ENCODE results near the gene CELF4. TPM values are rescaled to one million over a fixed set of nuclear protein-coding genes. Genes with fewer than 3 reads are reported as not detected.

The CELF4 gene
- total and polyA plus RNA-seq, 10 donors, result 0.46 to 3.5 (median 0.78) TPM

DNA sequence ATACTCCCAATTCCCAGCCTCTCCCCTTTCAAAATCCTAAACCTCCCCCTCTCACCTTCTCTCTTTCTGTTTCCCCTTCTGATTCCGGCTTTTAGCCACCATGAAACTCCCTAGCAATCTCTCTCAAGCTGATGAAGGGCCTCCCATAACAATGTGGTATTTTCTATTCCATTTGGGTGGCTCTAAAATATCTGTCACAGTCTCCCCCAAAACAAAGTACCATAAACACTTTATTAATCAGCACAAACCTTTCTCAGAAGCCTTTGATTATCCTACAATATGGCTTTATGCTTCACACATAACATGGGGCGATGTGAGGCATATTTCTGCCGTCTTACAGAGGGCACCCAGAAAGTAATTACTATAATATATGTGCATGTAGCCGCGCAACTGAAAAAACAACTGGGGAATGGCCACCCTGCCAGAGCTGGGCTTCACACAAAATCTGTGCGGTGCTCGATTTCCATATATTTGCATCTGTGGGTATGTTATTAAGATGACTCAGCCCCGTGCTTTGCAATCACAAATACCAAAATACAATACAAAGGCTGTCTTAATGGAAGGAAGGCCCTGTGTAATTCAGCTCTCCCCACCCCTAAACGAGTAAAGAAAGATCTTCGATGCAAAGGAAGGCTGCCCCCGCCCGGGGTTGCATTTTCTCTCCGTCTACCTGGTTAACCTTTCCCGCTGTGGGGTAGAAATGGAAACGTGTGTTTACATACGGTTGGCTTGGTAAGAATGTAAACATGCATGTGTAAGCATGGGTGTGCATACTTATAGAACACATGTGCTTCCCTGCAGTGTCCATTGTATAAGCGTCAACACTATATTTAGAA lies 81.4 kb downstream of the CELF4 start:
- Histone ChIP-seq H3K27me3 (replicated peaks in 1 of 7) (peaks cover 0 to 64% (median 15%) of the 10 kb centered on the region in 7 donors), H3K27ac (no peak overlapping the region), H3K4me3 (no peak overlapping the region), H3K9me3 (no peaks in the 10 kb centered on the region), H3K4me1 (peaks cover 0 to 37% (median 14%) of the 10 kb centered on the region in 6 donors), H3K36me3 (no peaks in the 10 kb centered on the region)
- no peak for TF ChIP-seq POLR2AphosphoS5 (IDR thresholded peaks at IDR 0.05)
- intact Hi-C loops (cut with DNase I; ENCODE audit: low total_unique reads), result no loop called here
- 22 to 39% (median 26%) methylated on average over 17 of the region's 17 CpGs for whole genome bisulfite sequencing, 5 donors
- no peak for DNase-seq

DNA sequence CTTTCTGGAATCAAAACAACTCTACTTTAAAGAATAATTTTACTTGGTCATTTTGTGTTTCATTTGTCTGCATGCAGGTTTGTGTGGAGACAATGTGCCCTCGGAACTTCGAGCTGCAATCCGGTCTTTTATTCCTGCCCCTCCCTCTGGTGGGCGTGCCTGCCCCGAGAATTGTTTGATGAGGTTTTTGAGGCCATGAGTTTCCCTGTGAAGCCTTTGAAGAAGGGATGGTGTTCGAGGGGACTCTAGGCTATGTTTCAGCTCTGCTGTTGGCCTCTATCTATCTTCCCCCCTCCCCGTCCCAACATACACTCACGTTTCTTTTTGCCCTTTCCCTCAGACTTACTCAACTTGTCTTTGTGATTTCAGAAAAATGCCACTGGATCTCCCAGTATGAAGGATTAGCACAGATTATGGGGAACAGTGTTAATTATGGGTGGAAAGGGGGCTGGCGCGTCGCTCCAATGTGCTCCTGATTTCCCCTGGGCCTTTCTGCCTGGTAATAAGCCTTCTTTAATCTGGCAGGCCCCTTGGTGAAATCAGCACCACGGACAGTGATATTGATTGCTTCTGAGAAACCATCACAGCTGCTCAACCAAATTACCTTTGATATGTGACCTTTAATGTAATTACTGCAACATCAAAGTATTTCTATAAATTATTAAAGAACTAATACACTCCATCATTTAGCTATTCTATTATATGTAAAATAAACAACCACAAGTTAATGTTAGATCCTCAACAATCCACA lies 82.2 kb downstream of the CELF4 start:
- no peak overlapping the region for H3K27ac ChIP-seq
- H3K36me3 ChIP-seq, result no peaks in the 10 kb centered on the region
- no peak for TF ChIP-seq CTCF (IDR thresholded peaks at IDR 0.05 in 8 of 11, conservative IDR thresholded peaks at IDR 0.05 in 3 of 11)
- no peak for TF ChIP-seq POLR2AphosphoS5 (IDR thresholded peaks at IDR 0.05)
- TF ChIP-seq POLR2A (IDR thresholded peaks at IDR 0.05), result no peak
- no peaks in the 10 kb centered on the region for H3K9me3 ChIP-seq
- no peak overlapping the region for H3K4me3 ChIP-seq
- DNase-seq, result no peak
- WGBS, 5 donors, result 37 to 55% (median 41%) methylated on average over 12 of the region's 12 CpGs
- peaks cover 0 to 57% (median 15%) of the 10 kb centered on the region in 7 donors for H3K27me3 ChIP-seq (replicated peaks in 1 of 7)
- intact Hi-C loops (cut with DNase I; ENCODE audit: low total_unique reads), result no loop called here
- H3K4me1 ChIP-seq, result peaks cover 0 to 34% (median 14%) of the 10 kb centered on the region in 6 donors

DNA sequence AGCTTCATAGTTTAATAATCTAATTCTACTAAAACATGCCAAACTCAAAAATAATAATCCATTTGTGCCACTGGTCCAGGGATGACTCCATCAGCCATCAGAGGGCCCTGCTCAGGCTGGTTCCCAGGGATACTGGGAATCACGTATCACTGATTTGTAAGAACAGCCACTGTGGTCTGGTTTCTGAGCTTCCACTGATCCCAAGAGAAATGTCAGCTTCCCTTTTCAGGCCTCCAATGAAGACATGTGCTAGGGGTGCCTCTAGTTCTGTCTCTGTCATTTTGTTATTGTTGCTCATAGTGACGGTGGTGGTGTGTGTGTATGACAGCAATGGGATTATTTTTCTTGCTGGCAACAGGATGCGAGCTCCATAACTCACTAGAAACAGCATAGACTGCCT lies 83.2 kb downstream of the CELF4 start:
- Histone ChIP-seq H3K27ac (no peak overlapping the region), H3K27me3 (replicated peaks in 1 of 7) (peaks cover 0 to 55% (median 15%) of the 10 kb centered on the region in 7 donors), H3K36me3 (no peaks in the 10 kb centered on the region), H3K4me3 (no peak overlapping the region), H3K4me1 (peaks cover 0 to 24% (median 13%) of the 10 kb centered on the region in 6 donors), H3K9me3 (no peaks in the 10 kb centered on the region)
- no peak for DNase-seq
- intact Hi-C loops (cut with DNase I; ENCODE audit: low total_unique reads), result no loop called here
- TF ChIP-seq POLR2A (IDR thresholded peaks at IDR 0.05) (no peak), POLR2AphosphoS5 (IDR thresholded peaks at IDR 0.05) (no peak)
- 42 to 54% (median 53%) methylated on average over 3 of the region's 3 CpGs for WGBS, 5 donors

DNA sequence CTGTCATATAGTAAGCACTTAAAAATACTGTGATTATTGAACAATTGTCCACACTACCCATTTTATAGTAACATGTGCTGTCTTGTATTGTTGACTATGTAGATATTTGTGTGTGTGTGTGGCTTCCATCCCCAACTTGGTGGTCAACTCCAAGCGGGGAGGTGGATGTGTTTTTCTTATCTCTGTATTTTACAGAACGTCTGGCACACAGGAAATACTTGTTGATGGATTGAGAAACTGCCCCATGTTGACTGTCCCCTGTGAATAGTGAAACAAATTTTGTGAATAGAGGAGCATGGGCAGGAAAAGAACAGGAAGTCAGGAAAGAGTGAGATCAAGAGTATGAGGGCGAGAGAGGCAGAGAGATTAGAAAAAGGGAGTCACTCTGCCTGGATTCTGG lies 83.6 kb downstream of the CELF4 start:
- TF ChIP-seq CTCF (IDR thresholded peaks at IDR 0.05 in 8 of 11, conservative IDR thresholded peaks at IDR 0.05 in 3 of 11), result no peak
- no peak for TF ChIP-seq POLR2AphosphoS5 (IDR thresholded peaks at IDR 0.05)
- no peak for TF ChIP-seq POLR2A (IDR thresholded peaks at IDR 0.05)
- Histone ChIP-seq H3K36me3 (no peaks in the 10 kb centered on the region), H3K4me3 (no peak overlapping the region), H3K9me3 (no peaks in the 10 kb centered on the region), H3K27me3 (replicated peaks in 1 of 7) (peaks cover 0 to 50% (median 15%) of the 10 kb centered on the region in 7 donors), H3K27ac (no peak overlapping the region), H3K4me1 (peaks cover 0 to 20% (median 10%) of the 10 kb centered on the region in 6 donors)
- intact Hi-C loops (cut with DNase I; ENCODE audit: low total_unique reads), result no loop called here
- no peak for DNase-seq
- WGBS, 5 donors, result 9 to 16% (median 13%) methylated on average over 3 of the region's 3 CpGs

- WGBS, 5 donors, result 60 to 78% (median 75%) methylated on average over 6 of the region's 6 CpGs
- DNase-seq, result no peak
- H3K36me3 ChIP-seq, result no peaks in the 10 kb centered on the region
- H3K4me3 ChIP-seq, result no peak overlapping the region
- no peaks in the 10 kb centered on the region for H3K9me3 ChIP-seq
- H3K27ac ChIP-seq, result no peak overlapping the region
- peaks cover 0 to 15% (median 8%) of the 10 kb centered on the region in 6 donors for H3K4me1 ChIP-seq
- H3K27me3 ChIP-seq (replicated peaks in 1 of 7), result peaks cover 0 to 45% (median 15%) of the 10 kb centered on the region in 7 donors
- TF ChIP-seq CTCF (IDR thresholded peaks at IDR 0.05 in 8 of 11, conservative IDR thresholded peaks at IDR 0.05 in 3 of 11) (no peak), POLR2AphosphoS5 (IDR thresholded peaks at IDR 0.05) (no peak), POLR2A (IDR thresholded peaks at IDR 0.05) (no peak)
- intact Hi-C loops (cut with DNase I; ENCODE audit: low total_unique reads), result no loop called here
Observed at GRCh38 chr18:37481491-37481890, 84.1 kb downstream of the CELF4 start.

All from spleen (tissue), 11 donors.